Fibroblast of lung (primary cell): ENCODE measurements around the gene SLC6A13.
"Not testable (repeated sequence)": the region's sequence is repeated elsewhere in the genome, so short reads cannot be mapped to it uniquely, and the experiment has no call there.

Experiments
- CTCF ChIP-seq, 2 donors: IDR thresholded peaks in 1 of 2; conservative IDR thresholded peaks in 1 of 2; 1 replicate in 1 of 2; 2 replicates in 1 of 2; pipeline ENCODE4 v1.5.1; 2011 to 2012; ENCODE audit warnings: low read length in 2 of 2, control low read depth in 1 of 2, inconsistent platforms in 1 of 2, low read depth in 1 of 2, mild to moderate bottlenecking in 1 of 2
- EZH2 ChIP-seq: IDR thresholded peaks from 2 replicates; pipeline ENCODE4 v1.5.1; 2012; ENCODE audit warnings: low read length, control low read depth, mild to moderate bottlenecking; ENCODE audit errors: missing control alignments

DNA sequence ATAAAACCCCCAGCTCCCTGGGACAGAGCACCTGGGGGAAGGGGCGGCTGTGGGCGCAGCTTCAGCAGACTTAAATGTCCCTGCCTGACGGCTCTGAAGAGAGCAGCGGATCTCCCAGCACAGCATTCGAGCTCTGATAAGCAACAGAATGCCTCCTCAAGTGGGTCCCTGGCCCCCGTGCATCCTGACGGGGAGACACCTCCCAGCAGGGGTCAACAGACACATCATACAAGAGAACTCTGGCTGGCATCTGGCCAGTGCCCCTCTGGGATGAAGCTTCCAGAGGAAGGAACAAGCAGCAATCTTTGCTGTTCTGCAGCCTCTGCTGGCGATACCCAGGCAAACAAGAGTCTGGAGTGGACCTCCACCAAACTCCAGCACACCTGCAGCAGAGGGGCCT, 35.4 kb upstream of the SLC6A13 start:
- TF ChIP-seq EZH2; CTCF (conservative IDR thresholded peaks at IDR 0.05 in 1 of 2, IDR thresholded peaks at IDR 0.05 in 1 of 2; ENCODE audit: low read depth in 1 of 2, low read length in 2 of 2): not testable (repeated sequence)
